Endothelial cell (in vitro differentiated cells): Measurements from ENCODE around the gene TMEM132E. TPM values are rescaled to one million over a fixed set of nuclear protein-coding genes. Genes with fewer than 3 reads are reported as not detected.

Experiments
- DNase-seq: peaks from one replicate; pipeline ENCODE4 v3.0.0; 2021; ENCODE audit warnings: low spot score
- H3K27ac Mint-ChIP-seq: one replicate; pipeline ENCODE4 v1.8.0; 2021; ENCODE audit warnings: mixed read lengths, inconsistent platforms; ENCODE audit not compliant: unreplicated experiment
- H3K27me3 Mint-ChIP-seq: one replicate; pipeline ENCODE4 v1.8.0; 2021; ENCODE audit warnings: mild to moderate bottlenecking, moderate library complexity, mixed read lengths, inconsistent platforms; ENCODE audit not compliant: unreplicated experiment
- H3K36me3 Mint-ChIP-seq: one replicate; pipeline ENCODE4 v1.8.0; 2021; ENCODE audit warnings: mild to moderate bottlenecking, low read depth, mixed read lengths, inconsistent platforms; ENCODE audit not compliant: unreplicated experiment
- H3K4me1 Mint-ChIP-seq: one replicate; pipeline ENCODE4 v1.8.0; 2021; ENCODE audit warnings: mild to moderate bottlenecking, mixed read lengths, inconsistent platforms; ENCODE audit not compliant: unreplicated experiment
- H3K4me3 Mint-ChIP-seq: one replicate; pipeline ENCODE4 v1.8.0; 2021; ENCODE audit warnings: mild to moderate bottlenecking, mixed read lengths, inconsistent platforms; ENCODE audit not compliant: unreplicated experiment
- H3K9me3 Mint-ChIP-seq: one replicate; pipeline ENCODE4 v1.8.0; 2021; ENCODE audit warnings: mixed read lengths, inconsistent platforms; ENCODE audit not compliant: unreplicated experiment
- long read RNA-seq: library from polyadenylated mRNA; unstranded; transcript quantifications from one replicate; pipeline ENCODE4 v2.0.0, GENCODE V29; 2020; ENCODE audit not compliant: unreplicated experiment
- total RNA-seq: library from RNA; stranded (reverse); fragmentation: NEBNext Ultra II Directional; extraction: Animal tissue kit (Norgen Biotek cat#: 25700); gene quantifications from one replicate; pipeline ENCODE4 v1.2.1, GENCODE V29; 2021; ENCODE audit not compliant: unreplicated experiment
- TF ChIP-seq, protein P1 (sequence below): fragments of 200-600 bp; sonication (generic); IDR thresholded peaks from one replicate; pipeline ENCODE4 v1.5.0; 2021; ENCODE audit warnings: antibody characterized with exemption; ENCODE audit not compliant: unreplicated experiment

TMEM132E gene, protein sequence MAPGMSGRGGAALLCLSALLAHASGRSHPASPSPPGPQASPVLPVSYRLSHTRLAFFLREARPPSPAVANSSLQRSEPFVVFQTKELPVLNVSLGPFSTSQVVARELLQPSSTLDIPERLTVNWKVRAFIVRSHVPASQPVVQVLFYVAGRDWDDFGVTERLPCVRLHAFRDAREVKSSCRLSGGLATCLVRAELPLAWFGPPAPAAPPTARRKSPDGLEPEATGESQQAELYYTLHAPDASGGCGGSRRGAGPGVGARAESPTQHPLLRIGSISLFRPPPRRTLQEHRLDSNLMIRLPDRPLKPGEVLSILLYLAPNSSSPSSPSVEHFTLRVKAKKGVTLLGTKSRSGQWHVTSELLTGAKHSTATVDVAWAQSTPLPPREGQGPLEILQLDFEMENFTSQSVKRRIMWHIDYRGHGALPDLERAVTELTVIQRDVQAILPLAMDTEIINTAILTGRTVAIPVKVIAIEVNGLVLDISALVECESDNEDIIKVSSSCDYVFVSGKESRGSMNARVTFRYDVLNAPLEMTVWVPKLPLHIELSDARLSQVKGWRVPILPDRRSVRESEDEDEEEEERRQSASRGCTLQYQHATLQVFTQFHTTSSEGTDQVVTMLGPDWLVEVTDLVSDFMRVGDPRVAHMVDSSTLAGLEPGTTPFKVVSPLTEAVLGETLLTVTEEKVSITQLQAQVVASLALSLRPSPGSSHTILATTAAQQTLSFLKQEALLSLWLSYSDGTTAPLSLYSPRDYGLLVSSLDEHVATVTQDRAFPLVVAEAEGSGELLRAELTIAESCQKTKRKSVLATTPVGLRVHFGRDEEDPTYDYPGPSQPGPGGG (N-terminal part only)
- 0.08 TPM for total RNA-seq
- long read RNA-seq, result 0 reads

DNA sequence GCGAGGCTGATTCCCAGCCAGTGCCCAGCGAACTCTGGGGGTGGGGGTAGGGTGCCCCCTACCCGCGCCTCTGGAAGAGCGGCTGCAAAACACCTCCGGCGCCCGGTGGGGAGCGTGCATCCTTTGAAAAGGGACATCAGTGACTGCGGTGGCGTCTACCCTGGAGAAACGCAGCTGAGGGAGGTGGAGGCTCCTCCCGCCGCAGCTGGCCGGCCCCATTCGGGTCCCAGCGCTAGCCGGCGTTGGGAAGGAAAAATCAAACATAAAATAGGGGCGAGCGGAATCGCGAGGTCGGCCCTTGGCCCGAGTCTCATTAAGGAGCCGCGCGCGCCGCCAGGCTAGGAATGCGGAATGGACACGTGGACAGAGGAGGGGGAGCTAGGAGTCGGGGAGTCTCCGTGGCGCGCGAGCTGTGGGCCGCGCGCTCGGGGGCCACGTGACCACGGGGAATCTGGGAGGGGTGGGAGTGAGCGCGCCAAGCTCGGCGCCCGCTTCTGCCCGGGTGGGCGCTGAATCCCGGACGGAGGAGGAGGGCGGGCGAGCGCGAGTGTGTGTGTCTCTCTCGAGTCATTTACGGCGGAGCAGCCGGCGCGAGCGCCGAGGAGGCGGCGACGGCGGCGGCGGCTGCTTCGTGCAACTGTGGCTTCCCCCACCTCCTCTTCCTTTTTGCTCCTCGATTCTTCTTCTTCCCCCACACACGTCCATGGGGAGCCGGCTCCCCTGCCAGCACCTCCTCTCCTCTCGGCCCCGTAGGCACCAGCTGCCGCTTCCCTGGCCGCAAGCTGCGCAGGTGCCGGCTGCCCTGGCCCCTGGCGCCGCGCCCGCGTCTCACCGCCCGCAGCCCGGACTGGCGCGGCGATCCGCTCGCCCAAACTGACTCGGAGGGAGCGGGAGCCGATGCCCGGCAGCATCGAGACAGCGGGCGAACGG is at the start of gene TMEM132E:
TMEM132E (plus strand) TSS at position 566 of the 930 bp plus-strand sequence. CDS start 1,495 bp downstream, outside the sequence.
- H3K4me1 Mint-ChIP-seq, result peaks cover 4% of the 10 kb centered on the region
- peaks cover 26% of the 10 kb centered on the region for H3K27me3 Mint-ChIP-seq
- H3K9me3 Mint-ChIP-seq, result no peaks in the 10 kb centered on the region
- peak; percentile 33 for DNase-seq
- H3K27ac Mint-ChIP-seq, result no peak within 1 kb of the TSS
- TF ChIP-seq, protein P1, sequence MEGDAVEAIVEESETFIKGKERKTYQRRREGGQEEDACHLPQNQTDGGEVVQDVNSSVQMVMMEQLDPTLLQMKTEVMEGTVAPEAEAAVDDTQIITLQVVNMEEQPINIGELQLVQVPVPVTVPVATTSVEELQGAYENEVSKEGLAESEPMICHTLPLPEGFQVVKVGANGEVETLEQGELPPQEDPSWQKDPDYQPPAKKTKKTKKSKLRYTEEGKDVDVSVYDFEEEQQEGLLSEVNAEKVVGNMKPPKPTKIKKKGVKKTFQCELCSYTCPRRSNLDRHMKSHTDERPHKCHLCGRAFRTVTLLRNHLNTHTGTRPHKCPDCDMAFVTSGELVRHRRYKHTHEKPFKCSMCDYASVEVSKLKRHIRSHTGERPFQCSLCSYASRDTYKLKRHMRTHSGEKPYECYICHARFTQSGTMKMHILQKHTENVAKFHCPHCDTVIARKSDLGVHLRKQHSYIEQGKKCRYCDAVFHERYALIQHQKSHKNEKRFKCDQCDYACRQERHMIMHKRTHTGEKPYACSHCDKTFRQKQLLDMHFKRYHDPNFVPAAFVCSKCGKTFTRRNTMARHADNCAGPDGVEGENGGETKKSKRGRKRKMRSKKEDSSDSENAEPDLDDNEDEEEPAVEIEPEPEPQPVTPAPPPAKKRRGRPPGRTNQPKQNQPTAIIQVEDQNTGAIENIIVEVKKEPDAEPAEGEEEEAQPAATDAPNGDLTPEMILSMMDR, result no peak
- H3K4me3 Mint-ChIP-seq, result peak within 1 kb of the TSS; percentile 85
- no peaks in the 10 kb centered on the region for H3K36me3 Mint-ChIP-seq

- no peak for DNase-seq
- Mint-ChIP-seq H3K27me3 (no peaks in the 10 kb centered on the region), H3K4me1 (peaks cover 16% of the 10 kb centered on the region), H3K27ac (no peak overlapping the region), H3K36me3 (no peaks in the 10 kb centered on the region), H3K4me3 (no peak overlapping the region), H3K9me3 (no peaks in the 10 kb centered on the region)
- TF ChIP-seq, protein P1, result no peak
These were observed 48.5 kb upstream of the TMEM132E start for GRCh38 chr17:34530918-34531317.

DNA sequence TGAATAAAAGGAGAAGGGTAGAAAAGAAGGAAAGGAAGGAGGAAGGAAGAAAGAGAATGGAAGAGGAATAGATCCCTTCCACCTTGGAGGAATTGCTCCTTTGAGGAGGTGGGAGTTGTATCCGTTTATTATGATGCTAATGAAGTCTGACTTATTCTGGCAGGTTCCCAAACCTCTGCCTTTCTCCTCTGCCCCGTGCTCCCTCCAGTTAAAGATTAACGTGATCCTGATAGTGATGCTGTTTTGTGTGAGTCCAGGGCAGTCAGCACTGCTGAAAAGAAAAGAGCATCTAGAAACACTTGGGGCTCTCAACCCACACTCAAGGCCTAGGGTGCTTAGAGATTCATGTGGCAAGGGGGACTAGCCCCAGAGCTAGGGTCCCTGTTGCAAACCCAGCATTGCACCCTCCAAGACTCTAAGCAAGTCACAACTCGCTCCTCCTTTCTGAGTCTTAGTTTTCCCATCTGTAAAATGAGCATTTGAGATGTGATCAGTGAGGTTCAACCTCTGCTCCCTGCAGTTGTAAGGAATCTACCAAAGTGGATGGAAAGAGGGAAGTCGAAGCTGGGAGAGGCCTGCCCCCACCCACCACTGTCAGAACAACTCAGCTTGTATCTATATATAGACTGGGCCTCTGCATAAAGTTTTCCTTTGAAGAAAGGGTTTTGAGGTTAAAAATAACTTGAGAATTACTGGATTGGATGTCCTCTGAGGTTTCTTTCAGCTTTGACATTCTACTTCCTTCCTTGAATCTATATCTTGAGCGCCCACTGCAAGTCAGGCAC is 46.9 kb upstream of the TMEM132E start:
- Mint-ChIP-seq H3K27me3 (no peaks in the 10 kb centered on the region), H3K4me3 (no peak overlapping the region), H3K27ac (no peak overlapping the region), H3K4me1 (peaks cover 16% of the 10 kb centered on the region), H3K9me3 (no peaks in the 10 kb centered on the region), H3K36me3 (no peaks in the 10 kb centered on the region)
- DNase-seq, result no peak
- TF ChIP-seq, protein P1, result no peak

DNA sequence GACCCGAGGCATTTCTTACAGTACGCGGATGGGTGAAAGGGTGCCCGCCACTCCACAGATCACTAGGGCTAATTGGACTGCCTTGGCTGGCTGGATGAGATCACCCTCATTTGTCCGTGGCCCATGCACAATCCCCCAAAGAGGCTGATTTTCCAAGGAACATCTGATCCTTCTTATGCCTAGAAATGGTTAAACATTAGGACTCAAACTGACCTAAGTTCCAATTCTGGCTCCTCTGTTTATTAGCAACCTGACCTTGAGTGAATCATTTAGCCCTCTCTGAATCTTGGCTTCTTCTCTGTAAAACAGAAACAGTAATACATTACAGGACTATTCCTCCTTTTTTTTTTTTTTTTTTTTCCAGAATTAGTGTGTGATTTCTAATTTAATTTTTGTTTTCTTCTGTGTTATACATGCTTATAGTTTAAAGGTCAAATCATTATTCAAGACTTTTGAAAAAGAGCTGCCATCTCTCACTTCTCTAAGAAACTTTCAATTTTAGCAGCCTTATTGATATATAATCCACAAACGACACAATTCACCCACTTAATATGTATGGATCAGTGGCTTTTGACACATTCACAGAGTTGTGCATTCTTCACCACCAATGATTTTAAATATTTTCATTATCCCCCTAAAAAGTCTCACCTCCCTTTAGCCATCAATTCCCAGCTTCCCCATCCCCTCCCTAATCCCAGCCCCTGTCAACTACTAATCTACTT is 45.4 kb upstream of the TMEM132E start:
- TF ChIP-seq, protein P1, result no peak
- Mint-ChIP-seq H3K36me3 (no peaks in the 10 kb centered on the region), H3K9me3 (no peaks in the 10 kb centered on the region), H3K27ac (no peak overlapping the region), H3K4me3 (no peak overlapping the region), H3K4me1 (peaks cover 16% of the 10 kb centered on the region), H3K27me3 (no peaks in the 10 kb centered on the region)
- DNase-seq, result no peak
